HT-29 (cell line): ENCODE results near the gene DNAH6. TPM values are rescaled to one million over a fixed set of nuclear protein-coding genes. Genes with fewer than 3 reads are reported as not detected.
"Not testable (repeated sequence)": the region's sequence is repeated elsewhere in the genome, so short reads cannot be mapped to it uniquely, and the experiment has no call there.

Experiments used
- DNase-seq: peaks from one replicate; pipeline ENCODE4 v3.0.0-alpha.2; 2015; ENCODE audit warnings: low spot score
- total RNA-seq: library from RNA; depleted of rRNA; stranded (reverse); fragments of >200 nt; shearing (Covaris generic); gene quantifications from 2 replicates; pipeline ENCODE4 v1.2.3, GENCODE V29; 2014; rRNA removed

Gene DNAH6
- 0.03 and 0.05 TPM in 2 replicates for total RNA-seq

DNA sequence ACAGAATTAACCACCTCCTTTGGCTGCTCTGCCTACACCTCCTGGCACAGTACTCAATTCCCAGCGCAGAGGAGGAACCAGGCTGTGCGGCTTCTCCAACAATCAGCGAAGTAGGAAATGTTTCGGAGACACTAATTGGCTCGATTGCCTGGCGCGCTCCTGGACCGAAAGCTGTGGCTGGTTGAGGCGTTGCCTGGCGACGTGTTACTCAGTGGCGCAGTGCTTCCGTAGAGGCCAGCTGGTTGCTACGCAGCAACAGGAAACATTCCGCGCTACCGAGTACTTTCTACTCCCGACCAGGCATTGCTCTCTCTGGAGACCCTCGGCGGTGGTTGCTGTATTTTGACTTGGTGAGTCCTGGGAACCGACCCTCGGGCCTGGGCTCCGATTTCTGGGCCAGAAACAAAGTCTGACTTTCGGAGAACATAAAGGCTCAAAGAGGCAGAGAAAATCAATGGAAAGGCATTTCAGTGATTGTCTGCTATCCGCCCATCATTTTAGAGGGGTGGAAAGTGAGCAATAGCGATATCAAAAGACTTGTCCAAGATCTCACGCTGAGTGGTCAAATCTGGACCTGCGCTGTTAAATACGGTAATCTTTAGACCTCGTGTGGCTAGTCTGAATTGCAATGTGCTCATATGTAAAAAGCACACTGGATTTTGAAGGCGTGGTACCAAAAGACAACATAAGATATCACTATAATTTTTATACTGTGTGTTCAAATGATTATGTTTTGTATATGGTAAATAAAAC lies at the start of gene DNAH6:
Gene DNAH6, plus strand, starts transcription at position 265 of the 753 bp plus-strand sequence. CDS start 1,329 bp downstream, outside the sequence.
- peak; percentile 94 for DNase-seq

- DNase-seq: no peak
Observed at GRCh38 chr2:84467389-84467788, 48.9 kb upstream of the DNAH6 start.

DNA sequence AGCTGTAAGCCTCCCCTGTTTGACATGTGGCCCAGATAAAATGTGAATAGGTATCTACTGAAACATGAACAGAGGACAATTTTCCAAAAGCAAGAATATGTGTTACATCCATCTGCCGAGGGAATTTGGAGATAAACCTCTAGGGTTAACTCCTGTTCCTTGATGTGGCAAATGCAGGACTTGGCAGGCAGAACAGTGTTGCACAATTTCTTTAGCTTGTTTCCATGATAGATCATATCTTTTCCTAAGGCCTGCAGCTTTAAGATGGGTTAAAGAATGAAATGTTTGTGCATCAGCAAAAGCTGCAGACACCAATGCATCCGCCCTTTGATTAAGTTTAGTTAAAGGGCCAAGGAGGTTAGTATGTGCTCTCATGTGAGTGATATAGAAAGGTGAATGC lies 43.9 kb upstream of the DNAH6 start:
- DNase-seq: not testable (repeated sequence)

- no peak for DNase-seq
Observed at GRCh38 chr2:84472856-84473565, 43.3 kb upstream of the DNAH6 start.

GRCh38 chr2:84474176-84474575 lies 42.1 kb upstream of the DNAH6 start:
- peak; percentile 92 for DNase-seq

- no peak for DNase-seq
Observed at GRCh38 chr2:84477886-84478285, 38.4 kb upstream of the DNAH6 start.

GRCh38 chr2:84478867-84479266 lies 37.4 kb upstream of the DNAH6 start:
- DNase-seq: no peak

DNA sequence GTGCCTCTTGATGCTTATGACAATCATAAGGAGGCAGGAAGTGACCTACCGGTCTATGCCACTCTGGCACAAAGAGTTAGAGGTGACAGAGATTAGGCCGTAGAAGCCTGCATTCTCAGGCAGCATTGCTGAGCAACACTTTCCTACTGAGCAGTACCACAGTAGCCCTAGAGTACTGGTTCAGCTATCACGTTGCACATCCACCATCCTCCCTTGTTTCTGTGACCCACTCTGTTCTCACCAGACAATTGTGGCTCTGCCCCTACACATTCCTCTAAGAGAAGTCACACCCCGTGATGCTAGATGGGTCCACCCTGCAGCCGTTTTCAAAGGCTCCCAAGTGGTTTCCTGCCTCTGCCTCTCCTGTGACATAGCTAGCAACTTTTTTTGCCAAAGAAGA lies 34.6 kb upstream of the DNAH6 start:
- DNase-seq: no peak

GRCh38 chr2:84482603-84483002 lies 33.7 kb upstream of the DNAH6 start:
- no peak for DNase-seq

DNA sequence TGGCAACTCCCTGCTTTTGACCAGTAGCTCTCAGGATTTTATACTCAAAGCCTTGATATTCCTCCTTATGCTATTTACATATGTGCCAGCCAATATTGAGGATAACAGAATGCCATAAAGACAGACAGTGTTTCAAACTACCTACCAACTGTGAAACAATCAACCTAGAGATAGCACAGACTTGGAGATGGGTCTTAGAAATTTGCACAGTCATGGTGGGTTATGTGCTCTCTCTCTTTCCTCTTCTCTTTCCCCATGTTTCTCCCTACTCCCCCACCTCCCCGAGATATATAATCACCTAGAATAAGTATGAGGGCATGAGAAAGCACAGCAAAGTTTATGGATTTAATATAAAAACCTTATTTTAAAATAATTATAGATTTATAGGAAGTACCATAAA lies 33.0 kb upstream of the DNAH6 start:
- no peak for DNase-seq

DNA sequence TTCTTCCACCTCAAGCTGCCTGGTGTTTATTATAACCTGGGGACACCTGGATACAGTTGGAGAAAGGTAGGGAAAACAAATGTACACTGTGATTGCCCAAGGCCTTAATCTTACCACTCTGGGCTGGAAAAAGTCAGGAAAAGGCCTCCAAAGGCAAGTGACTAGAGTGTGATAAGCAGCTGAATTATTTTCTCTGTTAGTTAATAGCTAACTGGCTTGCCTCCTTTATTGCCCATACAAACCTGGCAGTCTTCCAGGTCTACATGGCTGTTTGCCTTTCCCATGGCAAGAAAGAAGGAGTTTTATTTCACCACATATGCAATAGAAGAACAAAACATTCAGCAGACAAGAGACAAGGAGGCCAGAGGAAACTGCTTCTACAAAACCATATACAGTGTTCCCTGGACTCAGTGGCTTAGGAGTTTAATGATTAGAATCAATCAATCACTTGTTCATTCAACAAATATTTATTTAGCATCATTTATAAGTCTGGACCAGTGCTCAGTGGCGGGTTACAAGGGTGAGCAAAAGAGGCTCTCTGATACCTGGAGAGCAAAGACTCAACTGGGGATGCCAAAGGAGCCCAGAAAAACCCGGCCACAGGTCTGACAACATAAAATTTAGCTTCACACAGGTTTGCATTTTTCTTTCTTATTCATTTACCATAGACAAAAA lies 29.7 kb upstream of the DNAH6 start:
- peak; percentile 93 for DNase-seq

- no peak for DNase-seq
Observed at GRCh38 chr2:84487298-84487996, 28.9 kb upstream of the DNAH6 start.

GRCh38 chr2:84491256-84491655 lies 25.0 kb upstream of the DNAH6 start:
- DNase-seq: no peak

DNA sequence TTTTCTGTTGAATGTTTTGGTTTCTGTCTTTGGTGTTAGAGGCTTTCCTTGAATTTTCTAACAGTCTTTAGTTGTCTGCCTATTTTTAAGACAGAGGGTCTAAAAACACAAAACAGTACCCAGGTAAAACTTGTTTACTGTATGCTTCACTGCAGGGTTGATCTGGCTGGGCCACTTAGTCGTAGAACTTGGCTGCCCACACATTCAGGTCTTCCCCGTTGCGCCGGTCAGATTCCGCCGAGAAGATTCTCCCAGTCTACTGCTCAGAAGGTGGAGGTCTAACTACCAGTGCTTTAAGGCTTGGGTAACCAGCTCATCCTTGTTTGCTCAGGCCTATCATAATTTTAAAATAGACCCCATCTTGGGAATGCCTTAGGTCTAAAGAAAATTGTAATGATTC lies 24.6 kb upstream of the DNAH6 start:
- no peak for DNase-seq

DNA sequence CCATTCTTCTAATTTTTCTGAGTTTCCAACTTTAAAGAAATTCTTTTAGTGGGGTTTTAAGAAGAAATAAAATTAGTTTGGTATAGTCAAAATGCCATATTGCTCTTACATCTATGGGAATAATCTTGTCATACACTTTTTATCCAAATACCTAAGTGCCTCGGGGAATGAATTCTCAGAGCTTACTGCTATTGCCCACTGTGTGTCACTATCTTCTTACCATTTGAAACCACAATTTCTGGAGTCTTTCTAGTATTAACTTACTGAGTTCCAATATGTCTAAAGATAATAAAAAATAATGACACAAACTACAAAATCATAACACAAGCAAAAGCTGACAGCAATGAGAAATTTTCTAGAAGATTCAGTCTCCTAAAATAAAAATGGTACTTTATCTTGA lies 23.7 kb upstream of the DNAH6 start:
- no peak for DNase-seq

- no peak for DNase-seq
Observed at GRCh38 chr2:84493514-84493913, 22.8 kb upstream of the DNAH6 start.

GRCh38 chr2:84494070-84494469 lies 22.2 kb upstream of the DNAH6 start:
- no peak for DNase-seq

DNA sequence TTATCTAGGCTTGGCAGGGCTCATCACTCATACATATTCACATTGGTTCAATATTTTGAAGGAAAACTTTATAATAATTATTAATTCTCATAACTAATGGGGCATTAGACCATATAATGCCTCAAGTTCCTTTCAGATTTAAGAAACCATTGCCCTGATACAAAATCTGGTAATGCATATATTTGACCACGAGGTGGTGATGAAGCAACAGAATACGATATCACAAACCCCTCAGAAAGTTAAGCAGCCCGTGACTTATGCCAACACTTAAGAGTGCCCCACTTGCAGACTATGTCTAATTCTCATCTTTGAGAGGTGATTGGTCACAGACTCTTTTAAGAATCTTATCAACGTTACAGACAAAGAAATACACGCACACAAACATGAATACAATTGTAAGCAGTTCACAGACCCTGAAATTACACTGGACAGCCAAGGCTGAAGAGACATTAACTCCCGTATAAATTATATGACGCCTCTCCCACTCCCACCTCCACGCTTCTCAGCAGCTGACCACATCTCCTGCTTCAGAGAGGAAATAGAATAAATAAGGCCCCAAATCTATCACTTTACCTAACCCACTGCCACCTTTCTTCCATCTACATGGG lies 20.7 kb upstream of the DNAH6 start:
- DNase-seq: peak; percentile 75

- no peak for DNase-seq
Observed at GRCh38 chr2:84496386-84496785, 19.9 kb upstream of the DNAH6 start.

DNA sequence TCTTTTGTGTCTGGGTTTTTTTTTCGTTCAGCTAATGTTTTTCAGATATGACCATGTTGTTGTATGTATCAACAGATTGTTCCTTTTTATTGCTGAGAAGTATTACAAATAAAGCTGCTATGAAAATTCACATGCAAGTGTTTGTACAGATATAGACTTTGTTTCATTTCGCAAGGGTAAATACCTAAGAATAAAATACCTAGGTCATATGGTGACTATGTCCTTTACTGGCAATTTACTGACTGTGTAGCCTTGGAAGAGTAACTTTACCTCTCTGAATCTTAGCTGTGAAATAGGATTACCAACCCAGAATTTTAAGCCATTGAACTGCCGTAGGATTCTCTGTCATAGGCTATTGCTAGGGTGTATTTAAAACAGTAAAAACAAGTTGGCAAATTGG lies 19.0 kb upstream of the DNAH6 start:
- no peak for DNase-seq

DNA sequence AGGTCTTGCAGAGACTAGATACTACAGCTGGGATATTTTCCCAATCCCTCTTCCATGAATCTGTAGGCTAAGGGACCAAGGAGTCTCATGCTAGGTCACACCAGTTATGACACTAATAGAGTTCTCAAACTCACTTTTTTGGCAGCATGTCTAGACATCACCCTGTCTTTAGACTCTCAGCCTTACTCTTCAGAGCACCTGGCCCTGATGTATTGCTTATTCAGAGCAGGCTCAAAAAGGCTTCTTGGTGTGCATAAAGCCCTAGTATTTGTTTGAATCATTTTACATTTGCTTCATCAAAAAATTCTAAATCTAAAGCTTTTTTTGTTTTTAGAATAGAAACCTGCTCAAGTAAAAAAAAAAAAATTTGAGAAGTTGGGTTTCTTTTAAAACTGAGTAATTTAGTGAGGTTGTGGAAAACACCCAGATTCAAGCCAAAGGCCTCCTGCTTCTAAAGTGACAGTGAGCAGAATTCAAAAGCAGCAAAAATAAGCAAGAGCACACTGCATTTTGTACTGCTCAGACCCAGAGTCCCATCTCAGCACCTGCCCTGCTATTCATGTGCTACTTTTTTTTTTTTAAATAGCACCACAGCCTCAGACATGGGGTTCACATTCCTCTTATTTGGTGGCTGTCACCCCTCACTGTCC lies 18.0 kb upstream of the DNAH6 start:
- no peak for DNase-seq
